ENCODE data around the gene TBC1D22A.
A peak's percentile ranks its signal among the peaks of the same experiment; 100 is the strongest.

The TBC1D22A gene

GRCh38 chr22:46913351-46913750 lies 150.9 kb downstream of the TBC1D22A start:
- DNase-seq = peak; percentile 19

DNA sequence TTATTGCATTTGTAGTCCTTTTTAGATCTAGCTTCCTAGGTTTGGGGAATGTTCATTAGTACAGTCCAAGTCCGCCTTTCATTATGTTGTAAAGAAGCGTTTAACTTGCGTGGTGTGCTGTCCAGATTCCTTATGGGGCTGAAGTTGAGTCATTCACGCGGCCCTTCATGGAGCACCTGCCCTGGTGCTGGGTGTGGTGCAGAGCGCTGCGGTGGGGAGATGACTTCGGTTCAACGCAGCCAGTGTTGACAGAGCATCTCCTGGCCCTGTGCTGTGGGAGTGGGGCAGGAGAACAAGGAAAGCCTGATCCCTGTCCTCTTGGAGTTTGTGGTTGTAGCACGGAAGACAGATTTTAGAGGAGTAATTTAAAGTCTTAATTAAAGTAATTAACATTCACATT lies 152.0 kb downstream of the TBC1D22A start:
- DNase-seq = peak; percentile 29

GRCh38 chr22:46914916-46915894 lies 152.8 kb downstream of the TBC1D22A start:
- DNase-seq = peak; percentile 52

- peak; percentile 32 for DNase-seq
Measured at GRCh38 chr22:46915950-46916730, 153.7 kb downstream of the TBC1D22A start.

- no peak for DNase-seq
Measured at GRCh38 chr22:46916886-46917770, 154.7 kb downstream of the TBC1D22A start.

- DNase-seq = no peak
Measured at GRCh38 chr22:46917771-46918101, 155.3 kb downstream of the TBC1D22A start.

DNA sequence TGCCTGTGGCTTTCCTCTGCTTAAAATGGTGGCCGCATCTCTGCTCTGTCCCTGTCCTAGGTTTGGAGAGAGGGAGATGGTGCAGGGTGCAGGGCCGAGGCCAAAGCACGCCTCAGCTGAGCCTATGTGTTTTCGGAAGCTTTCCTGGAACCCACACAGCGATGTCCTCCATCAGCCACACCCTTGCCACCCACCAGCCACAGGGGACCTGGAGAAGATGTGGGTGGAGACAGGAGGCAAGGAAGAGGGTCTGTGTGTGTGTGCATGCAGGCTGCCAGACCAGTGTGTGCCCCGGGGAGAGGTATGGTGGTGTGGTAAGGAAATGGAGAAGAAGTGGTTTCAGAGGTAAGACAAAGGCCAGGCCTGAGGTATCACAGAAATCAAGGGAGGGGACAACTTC lies 155.7 kb downstream of the TBC1D22A start:
- DNase-seq = no peak

DNA sequence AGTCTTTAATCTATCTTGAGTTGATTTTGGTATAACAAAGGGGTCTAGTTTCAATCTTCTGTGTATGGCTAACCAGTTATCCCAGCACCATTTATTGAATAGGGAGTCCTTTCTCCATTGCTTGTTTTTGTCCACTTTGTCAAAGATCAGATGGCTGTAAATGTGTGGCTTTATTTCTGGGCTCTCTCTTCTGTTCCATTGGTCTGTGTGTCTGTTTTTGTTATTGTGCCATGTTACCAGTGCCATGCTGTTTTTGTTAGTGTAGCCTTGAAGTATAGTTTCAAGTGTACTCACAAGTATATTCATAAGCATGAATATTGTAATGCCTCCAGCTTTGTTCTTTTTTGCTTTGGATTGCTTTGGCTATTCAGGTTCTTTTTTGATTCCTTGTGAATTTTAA lies 159.6 kb downstream of the TBC1D22A start:
- no peak for DNase-seq

GRCh38 chr22:46923394-46923793 lies 160.9 kb downstream of the TBC1D22A start:
- DNase-seq = no peak

DNA sequence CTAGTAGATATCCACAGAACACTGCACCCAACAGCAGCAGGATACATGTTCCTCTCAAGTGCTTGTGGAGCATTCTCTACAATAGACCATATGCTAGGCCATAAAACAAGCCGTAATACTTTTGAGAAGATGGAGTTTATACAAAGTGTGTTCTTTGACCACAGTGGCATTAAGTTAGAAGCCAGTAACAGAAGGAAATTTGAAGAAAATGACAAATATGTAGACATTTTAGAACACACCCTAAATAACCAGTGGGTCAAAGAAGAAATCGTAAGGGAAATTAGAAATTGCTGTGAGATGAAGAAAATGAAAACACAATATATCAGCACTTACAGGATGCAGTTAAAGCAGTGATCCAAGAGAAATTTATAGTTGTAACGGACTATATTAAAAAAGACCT lies 163.4 kb downstream of the TBC1D22A start:
- DNase-seq = no peak

- no peak for DNase-seq
Measured at GRCh38 chr22:46929046-46929709, 166.7 kb downstream of the TBC1D22A start.

GRCh38 chr22:46929710-46930204 lies 167.3 kb downstream of the TBC1D22A start:
- no peak for DNase-seq

DNA sequence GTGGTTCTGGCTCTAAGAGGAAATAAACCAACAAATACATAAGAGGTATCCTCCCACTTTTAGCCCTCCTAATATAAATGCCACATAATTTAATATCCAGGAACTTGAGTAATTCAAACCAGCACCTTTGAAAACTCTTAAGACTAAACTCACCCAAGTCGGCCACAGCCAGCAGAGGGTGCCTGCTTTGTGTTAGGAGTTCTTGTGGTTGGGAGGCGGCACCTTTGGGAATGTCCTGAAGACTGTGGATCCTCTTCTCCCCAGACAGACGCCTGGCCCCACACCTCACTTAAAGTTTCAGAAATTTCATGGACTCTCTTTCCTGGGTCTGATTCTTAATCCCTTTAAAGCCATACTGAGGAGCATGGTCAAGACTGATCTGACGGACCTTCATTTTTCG lies 169.0 kb downstream of the TBC1D22A start:
- DNase-seq = peak; percentile 75

DNA sequence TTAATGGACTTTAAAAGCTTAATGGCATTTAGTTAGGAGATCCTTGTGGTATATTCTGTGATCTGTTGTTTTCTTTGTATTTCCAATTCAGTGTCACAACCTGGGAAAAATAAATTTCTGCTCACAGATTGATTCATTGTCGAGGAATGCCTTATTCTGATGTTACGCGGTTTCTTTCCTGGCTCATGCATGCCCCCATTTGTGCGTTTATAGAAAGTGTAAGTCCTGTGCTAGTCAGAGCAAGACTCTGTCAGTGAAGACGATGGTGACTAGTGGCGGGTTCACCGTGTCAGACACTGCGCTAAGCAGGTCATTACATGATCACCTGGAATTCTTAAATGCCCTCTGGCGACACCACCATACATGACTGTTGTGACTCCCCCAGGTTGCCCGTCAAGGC lies 169.4 kb downstream of the TBC1D22A start:
- DNase-seq = no peak

DNA sequence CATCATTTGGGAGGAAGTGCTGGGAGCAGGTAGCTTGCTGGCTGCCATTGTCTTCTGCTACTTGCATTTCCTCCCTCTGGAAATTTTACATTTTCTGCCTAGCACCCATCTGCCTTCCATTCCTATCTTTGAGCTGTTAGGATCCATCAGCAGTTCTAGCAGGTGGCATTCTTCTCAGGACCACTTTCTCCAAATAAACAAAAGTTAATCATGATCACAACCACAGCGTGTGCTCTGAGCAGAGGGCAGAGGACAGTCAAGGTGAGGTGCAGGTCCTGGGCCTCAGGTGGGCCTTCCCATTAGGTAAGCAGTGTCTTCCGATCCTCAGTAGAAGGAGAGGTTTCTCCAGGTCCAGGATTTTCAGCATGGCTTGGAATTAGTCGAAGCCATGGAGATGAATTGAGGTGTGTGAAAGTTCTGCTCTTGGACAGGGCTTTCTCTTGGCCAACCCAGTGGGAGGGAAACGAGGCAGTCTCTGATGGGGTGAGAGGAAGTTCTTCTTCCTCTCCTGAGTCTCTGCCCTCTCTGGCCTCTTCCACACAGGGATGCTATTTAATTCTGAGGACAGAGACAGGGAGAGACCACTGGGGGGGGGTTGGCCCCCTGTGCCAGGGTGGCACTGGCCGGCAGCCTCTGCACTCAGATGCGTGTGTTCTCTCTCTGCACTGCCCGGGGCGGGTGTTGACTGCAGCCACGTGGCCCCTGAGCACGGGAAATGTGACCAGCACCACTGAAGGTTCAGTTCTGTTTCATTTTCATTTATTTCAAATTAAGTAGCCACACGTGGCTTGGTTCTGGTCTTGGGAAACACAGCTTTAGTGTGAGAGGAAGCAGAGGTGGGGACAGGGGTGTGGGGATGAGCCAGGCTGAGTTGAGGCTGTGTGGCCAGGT lies 170.8 kb downstream of the TBC1D22A start:
- DNase-seq = no peak

DNA sequence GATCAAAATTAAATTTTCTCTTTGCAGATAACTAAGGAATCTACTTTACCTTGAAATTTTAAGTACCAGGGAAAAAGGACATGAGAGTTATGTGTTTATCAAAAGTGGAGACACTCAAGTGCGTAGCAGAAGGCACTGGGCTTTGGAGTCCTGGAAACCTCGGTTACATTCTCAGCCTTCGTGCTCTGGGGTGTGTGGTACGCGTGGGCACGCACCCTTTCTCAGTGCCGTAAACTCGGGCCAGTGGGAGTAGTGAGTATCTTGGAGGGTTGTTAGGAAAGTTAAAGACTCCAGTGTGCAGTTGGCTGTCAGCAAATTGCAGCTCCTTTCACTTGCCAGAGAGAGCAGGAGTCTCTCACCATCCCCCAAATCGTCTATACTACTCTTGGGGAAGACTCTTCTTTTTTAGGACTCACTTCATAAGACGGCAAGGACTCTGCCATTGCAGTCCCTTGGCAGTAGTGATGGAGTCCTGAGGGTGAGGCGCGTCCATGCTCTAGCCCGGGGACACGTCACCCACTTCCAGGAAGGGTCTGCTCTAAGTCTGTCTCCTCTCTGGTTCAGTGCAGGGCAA lies 171.8 kb downstream of the TBC1D22A start:
- no peak for DNase-seq

DNA sequence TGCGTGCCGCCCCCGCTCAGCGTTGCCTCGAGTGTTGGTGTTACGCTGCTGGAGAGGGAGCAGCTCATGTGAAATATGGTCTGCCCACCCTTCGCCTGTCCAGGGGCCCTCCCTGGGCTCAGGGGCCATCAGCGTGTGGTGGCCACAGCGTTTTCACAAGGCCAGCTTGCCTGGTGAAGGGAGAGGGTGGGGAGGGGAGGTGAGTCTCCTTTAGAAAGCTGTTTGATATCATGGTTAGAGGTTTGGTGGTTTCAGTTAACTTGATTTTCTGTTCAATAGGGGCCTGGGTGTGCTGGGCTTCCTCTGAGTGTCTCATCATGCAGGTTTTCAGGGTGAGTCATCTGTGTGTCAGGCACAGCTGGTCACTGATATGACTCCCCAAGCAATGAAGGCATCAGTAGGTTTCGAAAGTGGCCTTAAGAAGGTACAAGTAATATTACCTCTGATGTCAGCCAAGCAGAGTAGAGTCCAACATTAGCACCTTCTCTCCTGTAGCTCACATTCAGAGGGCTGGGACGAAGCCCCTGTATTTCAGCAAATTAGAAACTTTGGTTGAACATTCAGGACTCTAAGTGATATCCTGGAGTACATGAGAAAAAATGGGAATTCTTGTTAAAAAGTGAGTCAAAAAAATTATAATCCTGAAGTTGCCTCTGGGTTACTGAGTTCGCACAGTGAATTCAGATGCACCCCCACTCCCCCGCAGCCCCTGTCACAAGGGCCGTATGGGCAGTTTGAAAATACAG lies 172.5 kb downstream of the TBC1D22A start:
- peak; percentile 90 for DNase-seq

DNA sequence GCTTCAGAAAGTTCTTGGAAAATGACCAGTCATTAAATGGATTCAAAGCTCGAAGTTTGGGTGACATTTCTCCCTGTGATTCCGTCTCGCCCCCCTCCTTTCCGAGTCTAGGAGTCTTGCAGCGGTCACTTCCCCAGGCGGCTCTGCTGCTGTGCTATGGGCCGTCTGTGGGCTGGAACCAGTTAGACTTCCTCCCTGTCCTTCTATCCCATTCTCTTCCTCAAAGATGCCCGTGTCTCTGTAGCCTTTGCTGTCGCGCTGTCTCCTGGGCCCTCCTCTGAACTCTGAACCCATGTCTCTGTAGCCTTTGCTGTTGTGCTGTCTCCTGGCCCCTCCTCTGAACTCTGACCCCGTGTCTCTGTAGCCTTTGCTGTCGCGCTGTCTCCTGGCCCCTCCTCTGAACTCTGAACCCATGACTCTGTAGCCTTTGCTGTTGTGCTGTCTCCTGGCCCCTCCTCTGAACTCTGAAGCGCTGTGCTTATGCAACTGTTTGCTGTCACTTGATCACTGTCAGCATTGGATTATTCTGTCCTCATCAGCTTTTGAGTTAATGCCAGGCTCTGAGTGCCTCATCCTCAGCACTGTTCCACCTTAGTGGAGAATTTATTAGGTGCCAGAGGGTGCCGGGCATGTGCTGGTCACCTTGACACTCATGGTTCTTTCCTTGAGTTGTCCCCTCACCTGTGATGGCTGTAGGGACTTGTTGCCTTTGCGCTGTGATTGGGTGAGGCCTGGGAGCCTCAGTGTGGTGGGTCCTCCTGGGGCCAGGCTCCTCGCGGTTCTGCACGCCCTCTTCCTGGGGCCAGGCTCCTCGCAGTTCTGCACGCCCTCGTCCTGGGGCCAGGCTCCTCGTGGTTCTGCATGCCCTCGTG lies 173.3 kb downstream of the TBC1D22A start:
- DNase-seq = peak; percentile 50

GRCh38 chr22:46936378-46936903 lies 174.0 kb downstream of the TBC1D22A start:
- DNase-seq = peak; percentile 47
